Neural cell (in vitro differentiated cells): ENCODE data around the gene PTGR3. TPM values are rescaled to one million over a fixed set of nuclear protein-coding genes. Genes with fewer than 3 reads are reported as not detected.

ENCODE experiments used
- polyA plus RNA-seq: library from polyadenylated mRNA; depleted of rRNA; stranded (reverse); fragments of >200 nt; gene quantifications from 2 replicates; pipeline ENCODE4 v1.2.3, GENCODE V29; 2014

PTGR3 gene
- polyA plus RNA-seq, 1 donor from 2014 or later = 5.9 TPM

Other genes starting within 250 kb of the PTGR3 start
- gene TSHZ1, start 1.7 kb upstream of the PTGR3 start, polyA plus RNA-seq = 0.40 and 1.1 TPM in 2 replicates
- not detected in 2 replicates for gene SMIM21, start 218.6 kb upstream of the PTGR3 start, polyA plus RNA-seq